ENCODE measurements around the gene STAMBPL1. TPM values are rescaled to one million over a fixed set of nuclear protein-coding genes. Genes with fewer than 3 reads are reported as not detected.

STAMBPL1 gene
- total RNA-seq, 6 donors from 2014 or later: 4.9 to 69.1 (median 7.0) TPM

DNA sequence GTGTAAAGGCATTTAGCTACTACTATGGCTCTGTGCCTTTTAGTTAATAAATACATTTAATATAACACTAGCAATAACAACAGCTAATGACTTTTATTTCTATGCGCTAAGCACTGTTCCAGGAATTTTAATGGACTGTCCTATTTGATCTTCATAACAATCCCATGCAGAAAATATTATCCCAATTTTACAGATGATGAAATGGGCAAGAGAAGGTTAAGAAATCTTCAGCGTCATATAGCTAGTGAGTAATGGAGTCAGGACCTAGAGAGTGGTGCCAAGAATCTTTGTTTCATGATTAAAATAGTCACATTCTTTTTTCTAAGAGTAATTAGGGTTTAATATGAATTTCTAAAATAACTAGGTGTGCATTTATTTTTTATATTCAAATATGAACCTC is 40.2 kb downstream of the STAMBPL1 start:
- no peaks in the 10 kb centered on the region for H3K36me3 ChIP-seq
- H3K4me3 ChIP-seq: no peak overlapping the region
- WGBS, 2 donors: 42 to 44% methylated on average over 2 of the region's 2 CpGs
- TF ChIP-seq, protein P1, sequence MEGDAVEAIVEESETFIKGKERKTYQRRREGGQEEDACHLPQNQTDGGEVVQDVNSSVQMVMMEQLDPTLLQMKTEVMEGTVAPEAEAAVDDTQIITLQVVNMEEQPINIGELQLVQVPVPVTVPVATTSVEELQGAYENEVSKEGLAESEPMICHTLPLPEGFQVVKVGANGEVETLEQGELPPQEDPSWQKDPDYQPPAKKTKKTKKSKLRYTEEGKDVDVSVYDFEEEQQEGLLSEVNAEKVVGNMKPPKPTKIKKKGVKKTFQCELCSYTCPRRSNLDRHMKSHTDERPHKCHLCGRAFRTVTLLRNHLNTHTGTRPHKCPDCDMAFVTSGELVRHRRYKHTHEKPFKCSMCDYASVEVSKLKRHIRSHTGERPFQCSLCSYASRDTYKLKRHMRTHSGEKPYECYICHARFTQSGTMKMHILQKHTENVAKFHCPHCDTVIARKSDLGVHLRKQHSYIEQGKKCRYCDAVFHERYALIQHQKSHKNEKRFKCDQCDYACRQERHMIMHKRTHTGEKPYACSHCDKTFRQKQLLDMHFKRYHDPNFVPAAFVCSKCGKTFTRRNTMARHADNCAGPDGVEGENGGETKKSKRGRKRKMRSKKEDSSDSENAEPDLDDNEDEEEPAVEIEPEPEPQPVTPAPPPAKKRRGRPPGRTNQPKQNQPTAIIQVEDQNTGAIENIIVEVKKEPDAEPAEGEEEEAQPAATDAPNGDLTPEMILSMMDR (IDR thresholded peaks at IDR 0.05): no peak
- no peaks in the 10 kb centered on the region for H3K4me1 ChIP-seq
- no peak overlapping the region for H3K27ac ChIP-seq
- no peak for ATAC-seq (ENCODE audit: low FRiP score in 2 of 2)
- no peak for DNase-seq
- H3K27me3 ChIP-seq: no peaks in the 10 kb centered on the region
- no peaks in the 10 kb centered on the region for H3K9me3 ChIP-seq

DNA sequence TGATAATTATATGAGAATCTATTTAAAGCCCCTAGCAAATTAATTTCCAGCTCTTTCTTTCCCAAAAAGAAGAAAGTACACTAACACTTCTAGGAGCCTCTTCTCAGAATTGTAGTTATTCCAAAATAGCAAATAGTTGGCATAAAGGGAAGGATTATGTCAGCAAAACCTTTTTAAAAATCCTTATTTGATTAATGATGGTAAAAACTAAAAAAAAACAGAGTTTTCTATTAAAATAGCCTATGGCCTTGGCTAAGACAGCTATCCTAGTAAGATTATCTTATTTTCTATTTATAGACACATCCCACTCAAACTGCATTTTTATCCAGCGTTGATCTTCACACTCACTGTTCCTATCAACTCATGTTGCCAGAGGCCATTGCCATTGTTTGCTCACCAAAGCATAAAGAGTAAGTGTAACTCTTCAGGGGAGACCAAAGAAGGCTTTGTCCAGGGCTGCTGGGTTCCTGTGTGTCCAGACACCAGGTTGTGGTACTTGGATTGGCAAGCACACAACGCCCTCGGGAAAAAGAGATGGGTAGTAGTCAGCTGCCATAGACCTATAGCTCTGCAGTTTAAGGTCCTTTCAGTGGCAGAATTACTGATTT is 41.0 kb downstream of the STAMBPL1 start:
- WGBS, 2 donors: 77 to 82% methylated on average over 3 of the region's 3 CpGs
- no peak overlapping the region for H3K4me3 ChIP-seq
- DNase-seq: no peak

DNA sequence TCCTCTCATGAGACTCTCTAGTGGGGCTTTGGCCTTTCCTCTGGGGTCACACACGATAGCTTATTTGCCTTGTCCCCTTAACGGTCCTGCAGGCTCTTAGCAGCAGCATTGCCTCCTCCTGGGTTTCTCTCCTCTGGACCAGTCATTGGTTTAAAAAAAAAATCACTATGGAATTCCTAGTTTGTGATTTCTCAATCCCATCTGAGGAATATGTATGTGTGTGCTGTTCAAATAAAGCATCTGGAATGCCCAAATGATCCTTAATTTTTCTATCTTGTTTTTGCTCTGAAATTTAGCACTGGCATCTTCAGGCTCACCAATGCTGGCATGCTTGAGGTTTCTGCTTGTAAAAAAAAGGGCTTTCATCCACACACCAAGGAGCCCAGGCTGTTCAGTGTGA is 42.0 kb downstream of the STAMBPL1 start:
- no peaks in the 10 kb centered on the region for H3K9me3 ChIP-seq
- H3K4me1 ChIP-seq: no peaks in the 10 kb centered on the region
- 44 to 67% methylated on average over 2 of the region's 2 CpGs for WGBS, 2 donors
- no peaks in the 10 kb centered on the region for H3K27me3 ChIP-seq
- H3K4me3 ChIP-seq: no peak overlapping the region
- H3K27ac ChIP-seq: no peak overlapping the region
- ATAC-seq (ENCODE audit: low FRiP score in 2 of 2) (no peak), DNase-seq (no peak)
- H3K36me3 ChIP-seq: no peaks in the 10 kb centered on the region
- TF ChIP-seq POLR2A (IDR thresholded peaks at IDR 0.05) (no peak), EP300 (IDR thresholded peaks at IDR 0.05) (no peak), POLR2AphosphoS5 (IDR thresholded peaks at IDR 0.05) (no peak)
- TF ChIP-seq, protein P1 (IDR thresholded peaks at IDR 0.05): no peak

More for the DNA sequence above, 41.0 kb downstream of the STAMBPL1 start:
- TF ChIP-seq POLR2A (IDR thresholded peaks at IDR 0.05) (no peak), EP300 (IDR thresholded peaks at IDR 0.05) (no peak), POLR2AphosphoS5 (IDR thresholded peaks at IDR 0.05) (no peak)
- TF ChIP-seq, protein P1 (IDR thresholded peaks at IDR 0.05): no peak
- H3K27me3 ChIP-seq: no peaks in the 10 kb centered on the region
- ATAC-seq (ENCODE audit: low FRiP score in 2 of 2): no peak
- H3K27ac ChIP-seq: no peak overlapping the region
- H3K4me1 ChIP-seq: no peaks in the 10 kb centered on the region
- no peaks in the 10 kb centered on the region for H3K36me3 ChIP-seq
- no peaks in the 10 kb centered on the region for H3K9me3 ChIP-seq

DNA sequence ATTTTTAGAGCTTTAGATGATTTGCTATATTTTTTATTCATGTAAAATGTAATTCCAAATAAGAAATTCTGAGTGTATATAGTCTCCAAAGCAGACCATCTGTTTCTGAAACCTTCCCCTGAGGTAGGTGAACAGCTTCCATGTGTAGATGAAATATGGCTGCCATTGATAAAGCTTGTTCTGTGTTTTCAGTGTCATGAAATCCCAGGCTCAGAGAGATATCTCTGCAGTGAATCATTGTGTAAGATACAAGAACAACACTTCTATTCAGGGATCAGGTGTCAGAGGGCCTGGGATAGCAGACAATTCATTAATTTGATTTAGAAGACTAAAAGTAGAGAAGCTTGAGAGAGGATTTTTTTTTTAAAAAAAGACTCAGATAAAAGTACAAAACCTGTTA is 43.5 kb downstream of the STAMBPL1 start:
- Histone ChIP-seq H3K4me3 (no peak overlapping the region), H3K27ac (no peak overlapping the region), H3K4me1 (no peaks in the 10 kb centered on the region), H3K36me3 (no peaks in the 10 kb centered on the region), H3K9me3 (no peaks in the 10 kb centered on the region), H3K27me3 (no peaks in the 10 kb centered on the region)
- TF ChIP-seq EP300 (IDR thresholded peaks at IDR 0.05) (no peak), POLR2AphosphoS5 (IDR thresholded peaks at IDR 0.05) (no peak), POLR2A (IDR thresholded peaks at IDR 0.05) (no peak)
- TF ChIP-seq, protein P1 (IDR thresholded peaks at IDR 0.05): no peak
- DNase-seq (no peak), ATAC-seq (ENCODE audit: low FRiP score in 2 of 2) (no peak)

Data from upper lobe of left lung (tissue), 6 donors.